Peyer's patch (tissue), 4 donors: ENCODE measurements around the gene KLHL29.

Source experiments
- POLR2A ChIP-seq, 2 donors: fragments of 450-650 bp; IDR thresholded peaks; one replicate each; pipeline ENCODE4 v1.5.1; 2017; ENCODE audit warnings: antibody characterized with exemption in 2 of 2, mild to moderate bottlenecking in 2 of 2, moderate library complexity in 2 of 2
- TF ChIP-seq, protein P1 (sequence below), 6 experiments: fragments of 450-650 bp in 4 of 6; fragments of 200-600 bp in 2 of 6; sonication (generic) in 1 of 6; IDR thresholded peaks; one replicate each; pipeline ENCODE4 v1.5.1; 2017 to 2019; ENCODE audit warnings: antibody characterized with exemption in 6 of 6, mild to moderate bottlenecking in 3 of 6, moderate library complexity in 1 of 6

DNA sequence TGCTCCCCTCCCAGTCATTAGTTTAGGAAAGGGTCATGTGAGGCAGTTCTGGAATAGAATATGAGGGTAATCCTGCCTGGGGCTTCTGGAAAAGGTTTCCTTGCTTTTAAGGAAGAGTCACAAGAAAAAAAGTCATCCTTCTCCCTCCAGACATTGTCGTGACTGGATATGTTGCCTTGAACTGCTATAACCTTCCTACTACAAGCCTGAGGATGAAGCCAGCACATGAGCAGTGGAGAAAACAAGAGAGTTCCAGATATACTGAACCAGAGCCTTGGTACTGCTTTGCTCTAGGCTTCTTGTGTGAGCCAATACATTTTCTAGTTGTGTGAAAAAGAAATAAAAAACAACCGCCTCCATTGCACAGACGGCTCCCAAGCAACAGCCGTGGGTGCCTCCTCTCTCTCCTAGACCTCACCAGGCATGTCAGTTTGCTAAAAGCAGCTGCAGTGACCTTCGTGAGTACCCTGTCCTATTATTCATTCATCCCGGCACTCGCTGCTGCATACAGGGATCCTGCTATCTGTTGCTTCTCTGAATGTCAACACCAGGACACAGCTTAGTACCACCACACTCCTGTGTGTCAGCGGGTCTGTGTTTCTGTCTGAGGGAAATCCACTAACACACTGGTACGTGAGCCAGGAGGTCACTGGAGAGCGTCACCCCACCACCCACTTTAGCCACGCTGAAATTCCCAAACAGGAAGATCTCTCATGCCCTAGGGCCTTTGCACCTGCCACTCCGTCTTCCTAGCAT lies 186.7 kb downstream of the KLHL29 start:
- TF ChIP-seq, protein P1, sequence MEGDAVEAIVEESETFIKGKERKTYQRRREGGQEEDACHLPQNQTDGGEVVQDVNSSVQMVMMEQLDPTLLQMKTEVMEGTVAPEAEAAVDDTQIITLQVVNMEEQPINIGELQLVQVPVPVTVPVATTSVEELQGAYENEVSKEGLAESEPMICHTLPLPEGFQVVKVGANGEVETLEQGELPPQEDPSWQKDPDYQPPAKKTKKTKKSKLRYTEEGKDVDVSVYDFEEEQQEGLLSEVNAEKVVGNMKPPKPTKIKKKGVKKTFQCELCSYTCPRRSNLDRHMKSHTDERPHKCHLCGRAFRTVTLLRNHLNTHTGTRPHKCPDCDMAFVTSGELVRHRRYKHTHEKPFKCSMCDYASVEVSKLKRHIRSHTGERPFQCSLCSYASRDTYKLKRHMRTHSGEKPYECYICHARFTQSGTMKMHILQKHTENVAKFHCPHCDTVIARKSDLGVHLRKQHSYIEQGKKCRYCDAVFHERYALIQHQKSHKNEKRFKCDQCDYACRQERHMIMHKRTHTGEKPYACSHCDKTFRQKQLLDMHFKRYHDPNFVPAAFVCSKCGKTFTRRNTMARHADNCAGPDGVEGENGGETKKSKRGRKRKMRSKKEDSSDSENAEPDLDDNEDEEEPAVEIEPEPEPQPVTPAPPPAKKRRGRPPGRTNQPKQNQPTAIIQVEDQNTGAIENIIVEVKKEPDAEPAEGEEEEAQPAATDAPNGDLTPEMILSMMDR (IDR thresholded peaks at IDR 0.05), result no peak
- no peak for TF ChIP-seq POLR2A (IDR thresholded peaks at IDR 0.05)
